GM21723 (cell line): ENCODE results near the gene SHFL.

Experiments
- ATAC-seq: cut with Tn5 transposase; IDR thresholded peaks from one replicate; pipeline ENCODE4 v1.9.1; 2021; ENCODE audit warnings: mild to moderate bottlenecking, moderate library complexity; ENCODE audit not compliant: unreplicated experiment

SHFL gene

GRCh38 chr19:10087296-10088061 is 1.4 kb downstream of the SHFL start:
- no peak for ATAC-seq

GRCh38 chr19:10088949-10089554 is 2.9 kb downstream of the SHFL start:
- ATAC-seq = no peak

GRCh38 chr19:10089801-10090375 is 3.8 kb downstream of the SHFL start:
- ATAC-seq = no peak

- no peak for ATAC-seq
Measured at GRCh38 chr19:10091370-10091687, 5.2 kb downstream of the SHFL start.

GRCh38 chr19:10091895-10092641 is 6.0 kb downstream of the SHFL start:
- ATAC-seq = no peak

- ATAC-seq = no peak
Measured at GRCh38 chr19:10092648-10093294, 6.7 kb downstream of the SHFL start.

- ATAC-seq = no peak
Measured at GRCh38 chr19:10093295-10094186, 7.4 kb downstream of the SHFL start.

- ATAC-seq = no peak
Measured at GRCh38 chr19:10095622-10095947, 9.5 kb downstream of the SHFL start.

- ATAC-seq = peak; percentile 65
Measured at GRCh38 chr19:10095948-10096614, 10.0 kb downstream of the SHFL start.

- ATAC-seq = no peak
Measured at GRCh38 chr19:10096615-10096963, 10.5 kb downstream of the SHFL start.

GRCh38 chr19:10100163-10100785 is 14.2 kb downstream of the SHFL start:
- ATAC-seq = no peak

GRCh38 chr19:10102787-10103236 is 16.7 kb downstream of the SHFL start:
- ATAC-seq = no peak

- ATAC-seq = no peak
Measured at GRCh38 chr19:10104130-10104513, 18.0 kb downstream of the SHFL start.

- peak; percentile 40 for ATAC-seq
Measured at GRCh38 chr19:10104665-10105508, 18.8 kb downstream of the SHFL start.

- no peak for ATAC-seq
Measured at GRCh38 chr19:10105509-10106099, 19.5 kb downstream of the SHFL start.

- ATAC-seq = peak; percentile 45
Measured at GRCh38 chr19:10106100-10106936, 20.2 kb downstream of the SHFL start, which contains the start of gene PPAN. TSS of gene PPAN (plus strand) at chr19:10106362. CDS start at chr19:10106395, 33 bp downstream.

- ATAC-seq = no peak
Measured at GRCh38 chr19:10107254-10107653, 21.1 kb downstream of the SHFL start.
